ENCODE results near the gene CYGB. TPM values are rescaled to one million over a fixed set of nuclear protein-coding genes. Genes with fewer than 3 reads are reported as not detected.

The CYGB gene
- total and polyA plus RNA-seq, 10 of the 15 experiments (the other 5 are each of a cell fraction or from before 2014, with no cell fraction given), result 0.34 TPM; not detected in 9

DNA sequence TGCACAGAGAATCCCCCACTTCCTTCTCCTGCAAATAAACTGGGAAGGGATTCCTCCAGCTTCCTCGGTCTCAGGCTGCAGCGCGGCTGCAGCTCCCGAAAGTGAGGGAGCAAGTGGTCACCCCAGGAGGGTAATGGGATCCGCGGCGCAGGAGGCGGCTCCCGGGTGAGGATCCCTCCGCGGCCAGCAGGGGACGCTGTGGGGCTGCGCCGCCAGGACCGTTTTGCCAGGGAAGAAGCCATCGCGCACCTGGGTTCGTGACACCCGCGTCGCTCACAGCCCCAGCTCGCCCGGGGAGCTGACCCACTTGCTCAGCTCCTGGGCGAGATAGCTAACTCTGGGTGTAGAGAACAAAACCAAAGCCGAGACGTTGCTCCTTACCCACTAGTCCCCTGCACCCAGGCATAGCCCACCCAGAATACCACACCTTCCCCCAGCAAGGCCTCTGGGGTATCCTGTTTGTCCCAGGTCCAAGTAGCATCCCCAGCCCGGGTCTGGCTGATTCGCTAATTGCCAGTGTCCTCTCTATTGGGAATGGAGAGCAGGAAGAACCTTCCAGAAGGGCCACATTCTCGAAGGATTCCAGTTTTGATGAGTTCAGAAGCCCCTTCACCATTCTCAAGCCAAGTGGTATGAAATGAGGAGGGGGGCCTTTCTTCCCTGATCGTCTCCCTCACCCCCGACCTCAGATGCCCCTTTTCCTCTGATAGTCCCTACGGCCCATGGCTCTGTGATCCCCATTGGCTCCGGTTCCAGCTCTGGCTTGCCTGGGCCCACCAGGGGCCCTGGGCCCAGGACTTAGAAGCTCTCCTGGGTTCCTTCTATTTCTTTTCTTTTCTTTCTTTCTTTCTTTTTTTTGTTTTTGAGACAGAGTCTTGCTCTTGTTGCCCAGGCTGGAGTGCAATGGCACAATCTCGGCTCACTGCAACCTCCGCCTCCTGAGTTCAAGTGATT, 14.1 kb downstream of the CYGB start (continued):
- TF ChIP-seq CBX5 (IDR thresholded peaks at IDR 0.05; ENCODE audit: low read depth) (no peak), ETV6 (conservative IDR thresholded peaks at IDR 0.05 in 1 of 2, IDR thresholded peaks at IDR 0.05 in 1 of 2; ENCODE audit: borderline replicate concordance in 1 of 2, low read depth in 1 of 2) (no peak), IRF4 (IDR thresholded peaks at IDR 0.05; ENCODE audit: low read depth, low read length) (no peak), MTA3 (IDR thresholded peaks at IDR 0.05; ENCODE audit: borderline replicate concordance, low read length) (no peak), SMARCA5 (IDR thresholded peaks at IDR 0.05) (peak; percentile 68; the same call in 1 of the 2 replicates), HDAC6 (IDR thresholded peaks at IDR 0.05; ENCODE audit: unreplicated experiment) (no peak), HSF1 (IDR thresholded peaks at IDR 0.05; ENCODE audit: low read depth, low read length) (0 out of 2 replicates have a peak, but pooled peaks have one; percentile 50), RAD51 (IDR thresholded peaks at IDR 0.05) (no peak), YBX1 (IDR thresholded peaks at IDR 0.05) (no peak), IRF5 (IDR thresholded peaks at IDR 0.05; ENCODE audit: borderline replicate concordance) (no peak), NFYA (IDR thresholded peaks at IDR 0.05; ENCODE audit: borderline replicate concordance, low read depth, low read length) (no peak), TCF3 (IDR thresholded peaks at IDR 0.05; ENCODE audit: borderline replicate concordance, insufficient read depth, low read depth, low read length) (no peak), ZNF207 (IDR thresholded peaks at IDR 0.05; ENCODE audit: borderline replicate concordance) (0 out of 2 replicates have a peak, but pooled peaks have one; percentile 38), DPF2 (IDR thresholded peaks at IDR 0.05) (no peak)
- TF ChIP-seq, protein P1, sequence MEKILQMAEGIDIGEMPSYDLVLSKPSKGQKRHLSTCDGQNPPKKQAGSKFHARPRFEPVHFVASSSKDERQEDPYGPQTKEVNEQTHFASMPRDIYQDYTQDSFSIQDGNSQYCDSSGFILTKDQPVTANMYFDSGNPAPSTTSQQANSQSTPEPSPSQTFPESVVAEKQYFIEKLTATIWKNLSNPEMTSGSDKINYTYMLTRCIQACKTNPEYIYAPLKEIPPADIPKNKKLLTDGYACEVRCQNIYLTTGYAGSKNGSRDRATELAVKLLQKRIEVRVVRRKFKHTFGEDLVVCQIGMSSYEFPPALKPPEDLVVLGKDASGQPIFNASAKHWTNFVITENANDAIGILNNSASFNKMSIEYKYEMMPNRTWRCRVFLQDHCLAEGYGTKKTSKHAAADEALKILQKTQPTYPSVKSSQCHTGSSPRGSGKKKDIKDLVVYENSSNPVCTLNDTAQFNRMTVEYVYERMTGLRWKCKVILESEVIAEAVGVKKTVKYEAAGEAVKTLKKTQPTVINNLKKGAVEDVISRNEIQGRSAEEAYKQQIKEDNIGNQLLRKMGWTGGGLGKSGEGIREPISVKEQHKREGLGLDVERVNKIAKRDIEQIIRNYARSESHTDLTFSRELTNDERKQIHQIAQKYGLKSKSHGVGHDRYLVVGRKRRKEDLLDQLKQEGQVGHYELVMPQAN (conservative IDR thresholded peaks at IDR 0.05), result no peak
- TF ChIP-seq, protein P2, sequence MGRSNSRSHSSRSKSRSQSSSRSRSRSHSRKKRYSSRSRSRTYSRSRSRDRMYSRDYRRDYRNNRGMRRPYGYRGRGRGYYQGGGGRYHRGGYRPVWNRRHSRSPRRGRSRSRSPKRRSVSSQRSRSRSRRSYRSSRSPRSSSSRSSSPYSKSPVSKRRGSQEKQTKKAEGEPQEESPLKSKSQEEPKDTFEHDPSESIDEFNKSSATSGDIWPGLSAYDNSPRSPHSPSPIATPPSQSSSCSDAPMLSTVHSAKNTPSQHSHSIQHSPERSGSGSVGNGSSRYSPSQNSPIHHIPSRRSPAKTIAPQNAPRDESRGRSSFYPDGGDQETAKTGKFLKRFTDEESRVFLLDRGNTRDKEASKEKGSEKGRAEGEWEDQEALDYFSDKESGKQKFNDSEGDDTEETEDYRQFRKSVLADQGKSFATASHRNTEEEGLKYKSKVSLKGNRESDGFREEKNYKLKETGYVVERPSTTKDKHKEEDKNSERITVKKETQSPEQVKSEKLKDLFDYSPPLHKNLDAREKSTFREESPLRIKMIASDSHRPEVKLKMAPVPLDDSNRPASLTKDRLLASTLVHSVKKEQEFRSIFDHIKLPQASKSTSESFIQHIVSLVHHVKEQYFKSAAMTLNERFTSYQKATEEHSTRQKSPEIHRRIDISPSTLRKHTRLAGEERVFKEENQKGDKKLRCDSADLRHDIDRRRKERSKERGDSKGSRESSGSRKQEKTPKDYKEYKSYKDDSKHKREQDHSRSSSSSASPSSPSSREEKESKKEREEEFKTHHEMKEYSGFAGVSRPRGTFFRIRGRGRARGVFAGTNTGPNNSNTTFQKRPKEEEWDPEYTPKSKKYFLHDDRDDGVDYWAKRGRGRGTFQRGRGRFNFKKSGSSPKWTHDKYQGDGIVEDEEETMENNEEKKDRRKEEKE (IDR thresholded peaks at IDR 0.05), result no peak
- TF ChIP-seq, protein P3, sequence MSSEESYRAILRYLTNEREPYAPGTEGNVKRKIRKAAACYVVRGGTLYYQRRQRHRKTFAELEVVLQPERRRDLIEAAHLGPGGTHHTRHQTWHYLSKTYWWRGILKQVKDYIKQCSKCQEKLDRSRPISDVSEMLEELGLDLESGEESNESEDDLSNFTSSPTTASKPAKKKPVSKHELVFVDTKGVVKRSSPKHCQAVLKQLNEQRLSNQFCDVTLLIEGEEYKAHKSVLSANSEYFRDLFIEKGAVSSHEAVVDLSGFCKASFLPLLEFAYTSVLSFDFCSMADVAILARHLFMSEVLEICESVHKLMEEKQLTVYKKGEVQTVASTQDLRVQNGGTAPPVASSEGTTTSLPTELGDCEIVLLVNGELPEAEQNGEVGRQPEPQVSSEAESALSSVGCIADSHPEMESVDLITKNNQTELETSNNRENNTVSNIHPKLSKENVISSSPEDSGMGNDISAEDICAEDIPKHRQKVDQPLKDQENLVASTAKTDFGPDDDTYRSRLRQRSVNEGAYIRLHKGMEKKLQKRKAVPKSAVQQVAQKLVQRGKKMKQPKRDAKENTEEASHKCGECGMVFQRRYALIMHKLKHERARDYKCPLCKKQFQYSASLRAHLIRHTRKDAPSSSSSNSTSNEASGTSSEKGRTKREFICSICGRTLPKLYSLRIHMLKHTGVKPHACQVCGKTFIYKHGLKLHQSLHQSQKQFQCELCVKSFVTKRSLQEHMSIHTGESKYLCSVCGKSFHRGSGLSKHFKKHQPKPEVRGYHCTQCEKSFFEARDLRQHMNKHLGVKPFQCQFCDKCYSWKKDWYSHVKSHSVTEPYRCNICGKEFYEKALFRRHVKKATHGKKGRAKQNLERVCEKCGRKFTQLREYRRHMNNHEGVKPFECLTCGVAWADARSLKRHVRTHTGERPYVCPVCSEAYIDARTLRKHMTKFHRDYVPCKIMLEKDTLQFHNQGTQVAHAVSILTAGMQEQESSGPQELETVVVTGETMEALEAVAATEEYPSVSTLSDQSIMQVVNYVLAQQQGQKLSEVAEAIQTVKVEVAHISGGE (CRISPR knock-in tag; IDR thresholded peaks at IDR 0.05), result no peak
